HG02938 (cell line): ENCODE results near the gene GHITM.
"Not testable (repeated sequence)": the region's sequence is repeated elsewhere in the genome, so short reads cannot be mapped to it uniquely, and the experiment has no call there.

Experiments used
- ATAC-seq: cut with Tn5 transposase; IDR thresholded peaks from one replicate; pipeline ENCODE4 v1.9.1; 2021; ENCODE audit warnings: mild to moderate bottlenecking, moderate library complexity; ENCODE audit not compliant: unreplicated experiment

The GHITM gene, protein sequence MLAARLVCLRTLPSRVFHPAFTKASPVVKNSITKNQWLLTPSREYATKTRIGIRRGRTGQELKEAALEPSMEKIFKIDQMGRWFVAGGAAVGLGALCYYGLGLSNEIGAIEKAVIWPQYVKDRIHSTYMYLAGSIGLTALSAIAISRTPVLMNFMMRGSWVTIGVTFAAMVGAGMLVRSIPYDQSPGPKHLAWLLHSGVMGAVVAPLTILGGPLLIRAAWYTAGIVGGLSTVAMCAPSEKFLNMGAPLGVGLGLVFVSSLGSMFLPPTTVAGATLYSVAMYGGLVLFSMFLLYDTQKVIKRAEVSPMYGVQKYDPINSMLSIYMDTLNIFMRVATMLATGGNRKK

DNA sequence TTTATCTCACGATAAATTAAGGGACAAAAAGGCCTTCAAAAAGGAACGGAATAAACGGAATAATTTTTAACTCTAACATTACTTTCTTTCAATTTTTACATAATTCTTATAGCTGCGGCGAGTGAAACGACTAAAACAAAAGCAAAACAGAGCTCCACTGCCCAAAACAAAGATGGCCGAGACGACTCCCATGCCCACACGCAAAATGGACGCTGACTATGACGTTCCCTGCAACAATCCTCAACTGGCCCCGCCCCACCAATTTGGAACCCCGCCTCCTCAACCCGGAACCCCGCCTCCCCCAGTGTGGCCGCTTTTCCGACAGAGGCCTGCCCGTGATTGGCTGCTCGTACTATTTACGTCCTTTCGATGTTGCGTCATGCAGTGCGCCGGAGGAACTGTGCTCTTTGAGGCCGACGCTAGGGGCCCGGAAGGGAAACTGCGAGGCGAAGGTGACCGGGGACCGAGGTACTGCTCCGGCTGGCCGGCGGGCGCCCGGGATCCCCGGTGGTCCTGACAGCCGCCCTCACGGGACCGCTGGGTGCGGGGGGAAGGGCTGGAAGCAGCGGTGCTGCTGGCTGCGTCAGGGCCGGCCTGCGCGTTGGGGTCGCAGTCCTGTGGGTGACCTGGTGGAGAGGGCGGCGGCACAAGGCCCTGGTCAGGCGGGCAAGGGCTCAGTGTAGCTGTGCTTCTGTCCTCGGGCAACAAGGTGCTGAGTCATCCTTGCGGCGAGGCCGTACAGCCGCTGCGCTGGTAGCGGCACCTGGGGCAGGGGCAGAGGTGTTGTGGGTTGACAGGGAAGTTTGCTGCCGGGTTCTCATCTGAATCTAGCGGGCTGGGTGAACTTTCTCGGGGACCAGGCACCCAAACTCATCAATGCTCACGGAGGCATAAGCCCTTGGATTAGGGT, at the start of gene GHITM:
Gene GHITM, plus strand, starts transcription at position 384 of the 910 bp plus-strand sequence. CDS start 1,992 bp downstream, outside the sequence.
- peak; percentile 97 for ATAC-seq

DNA sequence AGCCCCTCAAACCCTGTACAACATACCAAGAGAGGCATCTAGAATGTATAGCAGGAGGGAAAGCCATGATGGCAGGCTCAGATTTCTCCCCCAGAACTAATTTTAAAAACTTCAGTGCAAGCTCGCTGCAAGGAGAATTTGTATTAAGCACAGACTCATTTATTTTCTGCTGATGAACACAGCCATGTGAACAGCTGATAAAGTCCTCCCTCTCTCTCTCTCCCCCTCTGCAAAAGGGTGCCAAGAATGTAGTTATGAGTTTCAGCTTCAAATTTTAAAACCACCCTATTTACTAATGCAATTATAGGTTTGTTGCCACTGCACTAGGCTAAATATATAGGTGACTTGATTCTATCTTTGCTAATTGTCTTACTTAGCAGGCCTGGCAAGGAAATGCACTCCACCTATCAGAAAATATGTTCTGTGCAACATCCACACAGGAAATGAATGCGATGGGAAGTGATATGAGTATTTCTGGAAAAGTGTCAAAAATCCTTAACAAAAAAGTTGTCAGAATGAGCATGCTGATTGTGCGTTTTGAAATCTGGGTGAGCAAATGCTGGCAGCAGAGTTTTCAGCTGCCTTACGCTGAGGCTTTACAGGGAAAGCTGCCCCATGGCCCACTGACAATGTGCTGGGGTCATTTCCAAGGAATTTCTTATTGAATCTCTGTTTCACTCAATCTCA, 43.4 kb upstream of the GHITM start:
- ATAC-seq, result no peak

DNA sequence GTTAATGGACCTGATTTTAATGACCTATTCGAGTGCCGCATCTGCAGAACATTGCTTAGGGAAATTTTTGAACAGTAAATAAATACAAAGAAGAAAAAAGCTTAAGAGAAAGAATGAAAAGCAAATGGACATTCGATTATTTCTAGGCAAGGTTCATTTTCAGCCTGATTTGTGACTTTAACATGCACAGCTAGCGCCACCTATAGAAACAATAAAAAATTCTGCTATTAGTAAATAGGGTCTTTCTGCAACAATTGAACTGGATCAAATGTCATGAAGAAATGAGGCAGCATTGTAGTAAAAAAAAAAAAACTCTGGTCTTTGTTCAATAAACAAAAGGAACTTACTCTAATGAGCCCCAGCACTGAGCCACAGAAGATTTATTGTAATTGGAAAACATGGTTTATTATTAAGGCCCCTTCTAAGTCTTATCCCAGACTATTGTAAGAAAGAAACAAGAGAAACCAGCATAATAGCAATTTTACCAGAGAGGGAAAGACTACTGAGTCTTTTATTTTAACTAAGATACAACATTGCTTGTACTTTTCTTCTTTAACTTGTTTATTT, 41.4 kb upstream of the GHITM start:
- no peak for ATAC-seq

- ATAC-seq, result no peak
These were observed 40.6 kb upstream of the GHITM start for GRCh38 chr10:84098667-84099066.

- no peak for ATAC-seq
These were observed 38.3 kb upstream of the GHITM start for GRCh38 chr10:84101042-84101441.

- ATAC-seq, result no peak
These were observed 30.5 kb upstream of the GHITM start for GRCh38 chr10:84108797-84109196.

DNA sequence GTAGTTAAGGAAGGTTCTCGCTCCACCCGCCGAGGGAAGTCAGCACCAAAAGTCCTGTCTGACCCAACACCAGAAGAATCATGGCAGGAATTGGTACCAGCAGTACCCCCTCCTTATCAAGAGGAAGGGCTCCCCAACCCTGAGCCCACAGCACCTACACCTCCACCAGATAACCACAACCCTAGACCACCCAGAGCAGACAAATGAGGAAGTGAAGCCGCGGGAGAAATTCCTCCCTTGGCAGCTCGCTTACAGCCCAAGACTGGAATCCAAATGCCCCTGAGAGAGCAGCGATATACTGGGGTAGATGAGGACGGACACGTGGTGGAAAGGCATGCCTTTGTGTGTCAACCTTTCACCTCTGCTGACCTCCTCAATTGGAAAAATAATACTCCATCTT, 29.5 kb upstream of the GHITM start:
- not testable (repeated sequence) for ATAC-seq

DNA sequence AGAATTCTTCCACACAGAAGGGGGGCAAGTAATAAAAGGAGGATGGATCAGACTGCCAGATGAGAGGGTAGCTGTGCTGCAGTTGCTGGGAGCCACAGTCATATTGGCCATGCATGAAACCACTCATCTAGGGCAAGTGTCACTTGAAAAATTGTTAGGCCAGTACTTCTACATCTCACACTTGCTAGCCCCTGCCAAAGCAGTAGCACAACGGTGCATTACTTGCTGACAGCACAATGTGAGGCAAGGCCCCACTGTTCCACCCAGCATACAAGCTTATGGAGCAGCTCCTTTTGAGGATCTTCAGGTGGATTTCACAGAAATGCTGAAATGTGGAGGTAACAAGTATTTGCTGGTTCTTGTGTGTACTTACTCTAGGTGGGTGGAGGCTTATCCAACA, 25.8 kb upstream of the GHITM start:
- ATAC-seq, result not testable (repeated sequence)

DNA sequence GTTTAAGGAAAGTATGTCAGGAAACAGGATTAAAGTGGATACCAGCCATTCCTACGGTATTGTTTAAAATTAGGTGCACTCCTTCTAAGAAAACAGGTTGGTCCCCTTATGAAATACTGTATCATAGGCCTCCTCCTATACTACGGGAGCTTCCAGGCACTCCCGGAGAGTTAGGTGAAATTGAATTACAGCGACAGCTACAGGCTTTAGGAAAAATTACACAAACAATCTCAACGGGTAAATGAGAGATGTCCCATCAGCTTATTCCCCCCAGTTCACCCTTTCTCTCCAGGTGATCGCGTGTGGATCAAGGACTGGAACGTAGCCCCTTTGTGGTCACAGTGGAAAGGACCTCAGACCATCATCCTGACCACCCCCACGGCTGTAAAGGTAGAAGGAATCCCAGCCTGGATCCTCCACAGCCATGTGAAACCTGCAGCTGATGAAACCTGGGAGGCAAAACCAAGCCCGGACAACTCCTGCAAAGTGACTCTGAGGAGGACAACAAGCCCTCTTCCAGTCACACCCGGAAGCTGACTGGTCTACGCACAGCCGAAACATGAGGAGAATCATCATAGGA, 25.1 kb upstream of the GHITM start:
- no peak for ATAC-seq

- not testable (repeated sequence) for ATAC-seq
These were observed 22.1 kb upstream of the GHITM start for GRCh38 chr10:84117204-84117603.

- no peak for ATAC-seq
These were observed 21.5 kb upstream of the GHITM start for GRCh38 chr10:84117686-84118394.

DNA sequence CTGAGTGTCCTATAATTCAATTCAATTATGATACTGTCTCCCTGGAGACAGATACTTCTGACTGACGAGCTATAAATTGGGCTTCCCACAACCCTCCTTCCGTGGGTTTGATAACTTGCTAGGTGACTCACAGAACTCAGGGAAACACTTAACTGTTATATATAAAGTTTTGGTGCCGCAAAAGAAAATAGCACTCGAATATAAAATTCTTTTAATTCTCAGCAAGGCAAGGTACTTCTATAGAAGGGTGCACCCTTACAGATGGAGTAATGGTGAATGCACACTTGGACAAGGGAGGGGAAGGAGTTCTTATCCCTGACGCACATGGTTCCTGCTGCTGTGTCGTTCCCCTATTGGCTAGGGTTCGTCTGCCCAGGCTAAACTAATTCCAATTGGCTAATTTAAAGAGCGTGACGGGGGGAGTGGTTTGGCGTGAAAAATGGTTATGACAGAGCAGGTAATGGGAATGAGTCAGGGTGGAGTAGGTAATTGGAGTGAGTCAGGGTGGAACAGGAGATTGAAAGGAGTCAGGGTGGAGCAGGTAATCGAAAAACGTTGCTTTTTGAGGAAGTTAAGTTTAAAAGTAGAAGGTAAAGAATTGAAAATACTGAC, 20.8 kb upstream of the GHITM start:
- no peak for ATAC-seq

DNA sequence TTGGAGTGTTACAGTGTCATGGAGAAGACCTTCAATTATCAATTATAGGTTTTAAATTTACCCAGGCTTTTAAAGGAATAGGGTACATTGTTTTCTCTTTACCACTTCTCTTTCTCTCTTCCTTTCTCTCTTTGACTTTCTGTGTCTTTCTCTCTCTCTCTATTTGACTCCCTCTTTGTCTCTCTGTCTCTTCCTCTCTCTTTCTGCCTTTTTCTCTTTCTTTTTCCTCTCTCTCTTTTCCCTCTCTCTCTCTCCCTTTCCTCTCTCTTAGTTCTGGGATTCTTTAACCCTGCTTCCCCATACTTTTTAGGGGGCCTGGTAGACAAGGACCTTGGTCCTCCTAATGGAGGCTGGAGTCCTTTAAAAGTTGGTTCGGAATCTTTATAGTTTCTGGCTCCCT, 15.9 kb upstream of the GHITM start:
- no peak for ATAC-seq

DNA sequence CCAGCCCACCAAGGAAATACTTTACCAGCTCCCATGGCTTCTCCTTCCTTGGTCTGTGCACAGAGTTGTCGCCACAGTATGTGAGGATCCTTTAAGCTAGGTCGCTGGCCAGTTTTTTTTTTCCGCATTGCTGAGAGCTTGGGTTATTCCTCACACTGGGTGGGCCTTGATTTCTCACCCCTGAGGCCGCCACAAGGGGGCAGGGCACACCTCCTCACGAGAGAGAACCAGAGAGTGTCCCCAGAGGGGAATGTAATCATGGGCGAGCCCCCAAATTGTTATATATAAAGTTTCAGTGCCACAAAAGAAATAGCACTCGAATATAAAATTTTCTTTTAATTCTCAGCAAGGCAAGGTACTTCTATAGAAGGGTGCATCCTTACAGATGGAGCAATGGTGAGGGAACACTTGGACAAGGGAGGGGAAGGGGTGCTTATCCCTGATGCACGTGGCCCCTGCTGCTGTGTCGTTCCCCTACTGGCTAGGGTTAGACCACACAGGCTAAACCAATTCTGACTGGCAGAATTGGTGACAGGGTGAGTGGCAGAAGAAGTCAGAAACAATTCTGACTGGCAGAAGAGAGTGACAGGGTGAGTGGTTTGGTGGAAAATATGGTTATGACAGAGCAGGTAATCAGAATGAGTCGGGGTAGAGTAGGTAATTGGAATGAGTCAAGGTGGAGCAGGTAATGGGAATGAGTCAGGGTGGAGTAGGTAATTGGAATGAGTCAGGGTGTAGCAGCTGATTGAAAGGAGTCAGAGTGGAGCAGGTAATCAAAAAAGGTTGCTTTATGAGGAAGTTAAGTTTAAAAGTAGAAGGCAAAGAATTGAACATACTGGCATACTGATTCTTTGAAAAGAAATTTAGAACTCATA, 13.2 kb upstream of the GHITM start:
- not testable (repeated sequence) for ATAC-seq

DNA sequence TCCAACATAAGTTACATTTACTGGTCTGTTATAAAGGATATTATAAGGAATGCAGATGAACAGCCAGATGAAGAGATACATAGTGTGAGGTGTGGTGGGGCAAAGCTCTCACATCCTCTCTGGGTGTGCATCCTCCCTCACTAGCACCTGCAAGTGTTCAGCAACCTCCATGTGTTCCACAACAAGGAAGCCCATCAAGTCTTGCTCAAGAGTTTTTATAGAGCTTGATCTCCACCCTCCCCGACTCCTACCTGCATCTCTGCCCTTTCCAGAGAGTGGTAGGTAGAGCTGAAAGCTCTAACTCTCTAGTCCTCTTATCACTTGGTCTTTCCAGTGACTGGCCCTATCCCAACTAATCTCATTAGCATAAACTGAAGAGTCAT, 12.5 kb upstream of the GHITM start:
- ATAC-seq, result no peak

GRCh38 chr10:84135836-84136235, 3.5 kb upstream of the GHITM start:
- no peak for ATAC-seq

GRCh38 chr10:84137811-84138210, 1.5 kb upstream of the GHITM start:
- ATAC-seq, result no peak

- no peak for ATAC-seq
These were observed 707 bp upstream of the GHITM start for GRCh38 chr10:84138478-84139125.
